Hepatocyte (in vitro differentiated cells): ENCODE data around the gene TFAM.
A peak's percentile ranks its signal among the peaks of the same experiment; 100 is the strongest.

Source experiments
- CTCF ChIP-seq: fragments of 200-600 bp; sonication (generic); IDR thresholded peaks from 2 replicates; pipeline ENCODE4 v1.5.1; 2016; ENCODE audit warnings: antibody characterized with exemption, mild to moderate bottlenecking; ENCODE audit not compliant: poor library complexity
- EZH2 ChIP-seq: fragments of 200-600 bp; sonication (generic); IDR thresholded peaks from 2 replicates; pipeline ENCODE4 v1.6.1; 2016; ENCODE audit warnings: antibody characterized with exemption, mild to moderate bottlenecking, borderline replicate concordance

GRCh38 chr10:58393317-58393716, 8.1 kb downstream of the TFAM start:
- TF ChIP-seq CTCF (peak; percentile 23), EZH2 (no peak)
